ENCODE data around the gene KCNG2.
A peak's percentile ranks its signal among the peaks of the same experiment; 100 is the strongest.

Gene KCNG2

DNA sequence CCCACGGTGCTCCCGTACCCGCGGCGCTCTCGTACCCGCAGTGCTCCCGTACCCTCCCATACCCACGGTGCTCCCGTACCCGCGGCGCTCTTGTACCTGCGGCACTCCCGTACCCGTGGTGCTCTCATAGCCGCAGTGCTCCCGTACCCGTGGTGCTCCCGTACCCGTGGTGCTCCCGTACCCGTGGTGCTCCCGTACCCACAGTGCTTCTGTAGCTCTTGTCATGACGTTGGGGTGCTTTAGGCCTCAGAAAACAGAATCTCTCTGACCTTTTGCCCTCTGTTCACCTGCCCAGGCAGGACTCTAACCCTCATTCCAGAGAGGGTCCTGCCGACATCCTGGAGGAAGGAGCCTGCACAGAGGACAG is 118.4 kb downstream of the KCNG2 start:
- Mint-ChIP-seq H3K9me3 (peaks cover 7% of the 10 kb centered on the region), H3K36me3 (peaks cover 55% of the 10 kb centered on the region), H3K27ac (peak overlapping the region; percentile 65), H3K4me1 (peaks cover 24% of the 10 kb centered on the region), H3K4me3 (no peak overlapping the region), H3K27me3 (no peaks in the 10 kb centered on the region)
- CTCF ChIA-PET, result no interaction called here
- no peak for DNase-seq

DNA sequence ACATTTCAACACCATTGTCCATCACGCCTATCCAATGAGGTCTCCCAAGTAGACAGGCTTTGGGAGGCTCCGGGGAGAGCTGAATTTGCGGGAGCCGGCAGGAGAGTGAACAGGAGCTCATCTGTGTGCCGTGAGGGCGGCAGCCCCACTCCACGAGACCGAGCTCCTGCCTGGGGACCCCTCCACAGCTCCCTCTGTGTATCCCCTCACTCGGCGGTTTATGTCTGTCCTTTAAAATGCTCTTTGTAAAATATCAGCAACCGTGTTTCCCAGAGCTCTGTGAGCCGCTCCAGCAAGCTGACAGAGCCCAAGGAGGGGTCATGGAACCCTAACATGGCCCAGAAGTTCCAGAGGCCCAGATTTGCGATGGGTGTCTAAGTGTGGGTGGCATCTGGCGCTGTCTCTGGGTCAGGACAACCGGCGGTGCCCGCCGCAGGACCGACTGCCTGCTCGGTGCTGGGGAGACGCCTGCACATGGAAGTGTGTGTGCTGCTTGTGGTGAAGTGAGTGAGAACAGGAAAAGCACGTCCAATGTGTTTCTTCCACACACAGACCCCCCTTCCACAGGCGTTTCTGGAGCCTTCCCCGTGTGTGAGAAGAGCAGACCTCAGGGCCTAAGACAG is 118.9 kb downstream of the KCNG2 start:
- H3K4me1 Mint-ChIP-seq, result peaks cover 24% of the 10 kb centered on the region
- CTCF ChIA-PET, result no interaction called here
- no peak overlapping the region for H3K4me3 Mint-ChIP-seq
- no peak for DNase-seq
- no peak overlapping the region for H3K27ac Mint-ChIP-seq
- H3K27me3 Mint-ChIP-seq, result no peaks in the 10 kb centered on the region
- H3K9me3 Mint-ChIP-seq, result peaks cover 7% of the 10 kb centered on the region
- peaks cover 55% of the 10 kb centered on the region for H3K36me3 Mint-ChIP-seq

DNA sequence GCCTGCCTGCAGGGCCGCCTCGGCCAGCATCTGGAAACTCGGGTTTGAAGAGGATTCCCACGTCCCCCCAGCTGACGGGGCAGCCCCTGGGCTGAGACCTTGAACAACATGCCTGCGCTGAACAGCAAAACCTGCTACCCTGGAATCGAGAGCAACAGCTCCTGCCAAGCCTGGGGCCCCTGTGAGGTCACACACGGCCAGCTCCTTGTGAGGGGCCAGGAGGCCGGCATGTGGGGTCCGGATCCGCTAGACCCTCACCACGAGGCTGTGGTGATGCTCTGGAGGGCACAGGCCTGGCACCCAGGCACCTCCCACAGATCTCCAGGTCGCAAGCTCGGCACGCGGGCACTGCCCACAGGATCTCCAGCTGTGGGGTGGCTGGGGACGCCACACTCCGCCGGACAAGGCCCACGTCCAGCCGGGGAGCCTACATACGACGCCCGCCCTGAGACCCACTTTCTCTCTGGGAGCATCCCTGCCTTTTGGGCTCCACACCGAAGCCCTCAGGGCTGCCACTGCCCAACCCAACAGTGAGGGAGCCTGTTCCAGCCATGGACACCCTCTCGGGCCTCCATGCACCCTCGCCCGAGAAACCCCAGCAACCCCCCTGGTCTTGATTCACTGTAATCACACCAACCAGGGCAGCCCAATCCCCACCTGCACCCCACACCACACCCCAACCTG is 119.6 kb downstream of the KCNG2 start:
- Mint-ChIP-seq H3K4me3 (no peak overlapping the region), H3K27me3 (no peaks in the 10 kb centered on the region), H3K9me3 (peaks cover 9% of the 10 kb centered on the region), H3K36me3 (peaks cover 58% of the 10 kb centered on the region), H3K4me1 (peaks cover 21% of the 10 kb centered on the region), H3K27ac (no peak overlapping the region)
- CTCF ChIA-PET, result no interaction called here
- DNase-seq, result no peak

DNA sequence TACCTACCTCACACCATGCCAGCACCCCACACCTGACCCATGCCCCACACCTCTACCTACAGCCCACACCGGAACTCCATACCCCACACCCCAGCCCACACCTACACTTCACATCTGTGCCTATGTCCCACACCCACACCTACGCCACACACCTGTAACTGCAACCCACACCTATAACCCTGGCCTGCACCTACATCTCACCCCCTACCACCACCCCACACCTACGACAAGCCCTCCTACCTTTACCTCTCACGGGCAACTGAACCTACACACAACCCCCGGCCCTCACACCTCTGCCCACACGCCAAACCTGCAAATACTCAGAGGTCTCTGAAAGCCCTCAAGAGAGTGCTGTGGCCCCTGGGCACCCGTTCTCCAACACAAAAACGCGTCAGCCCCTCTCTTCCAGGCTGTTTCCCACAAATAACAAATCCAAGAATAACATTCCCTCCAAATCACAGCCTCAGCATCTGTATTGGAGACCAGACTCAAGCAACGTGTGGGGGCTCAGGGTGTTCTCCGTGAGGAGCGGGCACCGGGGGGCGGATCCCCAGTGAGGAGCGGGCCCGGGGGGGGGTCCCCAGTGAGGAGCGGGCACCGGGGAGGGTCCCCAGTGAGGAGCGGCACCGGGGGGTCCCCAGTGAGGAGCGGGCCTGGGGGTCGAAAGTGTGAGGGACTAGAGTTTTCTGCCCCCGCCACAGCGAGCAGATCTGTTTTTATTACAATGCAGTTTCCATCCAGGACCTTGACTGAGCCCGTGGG is 120.3 kb downstream of the KCNG2 start:
- Mint-ChIP-seq H3K27me3 (no peaks in the 10 kb centered on the region), H3K36me3 (peaks cover 59% of the 10 kb centered on the region), H3K4me1 (peaks cover 15% of the 10 kb centered on the region), H3K27ac (no peak overlapping the region), H3K9me3 (peaks cover 9% of the 10 kb centered on the region), H3K4me3 (no peak overlapping the region)
- CTCF ChIA-PET, result no interaction called here
- no peak for DNase-seq

DNA sequence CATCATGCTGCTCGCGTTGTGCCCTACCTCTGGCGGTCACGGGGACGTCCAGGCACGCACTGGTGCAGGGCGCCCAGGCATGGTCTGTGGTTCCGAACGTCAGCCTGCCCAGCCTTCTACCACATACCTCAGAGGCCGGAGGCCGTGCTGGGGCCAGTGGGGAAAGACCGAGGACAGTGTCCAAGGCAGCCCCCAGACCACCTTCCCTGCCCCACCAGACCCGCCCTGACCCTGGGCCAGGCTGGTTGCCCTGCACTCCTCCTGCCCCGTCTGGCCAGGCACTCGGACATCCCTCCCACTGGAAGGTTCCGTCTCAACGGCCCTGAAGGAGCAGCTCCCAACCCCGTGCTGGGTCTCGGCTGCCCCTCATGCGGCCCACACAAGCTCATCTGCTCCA is 120.9 kb downstream of the KCNG2 start:
- peaks cover 55% of the 10 kb centered on the region for H3K36me3 Mint-ChIP-seq
- H3K27me3 Mint-ChIP-seq, result no peaks in the 10 kb centered on the region
- no peak overlapping the region for H3K27ac Mint-ChIP-seq
- H3K9me3 Mint-ChIP-seq, result peaks cover 9% of the 10 kb centered on the region
- DNase-seq, result no peak
- CTCF ChIA-PET, result no interaction called here
- H3K4me1 Mint-ChIP-seq, result peaks cover 9% of the 10 kb centered on the region
- no peak overlapping the region for H3K4me3 Mint-ChIP-seq

DNA sequence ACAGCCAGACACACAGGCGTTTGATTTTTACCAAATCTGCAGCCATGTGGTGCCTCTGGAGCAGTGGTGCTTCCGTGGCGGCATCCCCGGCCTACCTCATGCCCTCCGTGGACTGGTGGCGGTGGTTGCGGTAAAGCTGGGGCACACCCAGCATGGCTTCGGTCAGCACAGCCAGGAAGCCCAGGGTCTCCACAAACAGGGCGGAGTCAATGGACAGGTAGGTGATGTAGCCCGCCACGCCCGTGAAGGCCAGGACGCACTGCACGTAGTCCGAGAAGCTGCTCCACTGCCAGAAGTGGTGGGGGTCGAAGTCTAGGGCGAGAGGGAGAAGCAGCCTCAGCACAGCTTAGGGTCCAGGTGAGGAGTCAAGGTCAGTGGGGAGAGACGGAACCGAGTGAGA is 121.4 kb downstream of the KCNG2 start:
- no peak for DNase-seq
- no peak overlapping the region for H3K27ac Mint-ChIP-seq
- no peaks in the 10 kb centered on the region for H3K27me3 Mint-ChIP-seq
- peaks cover 55% of the 10 kb centered on the region for H3K36me3 Mint-ChIP-seq
- H3K9me3 Mint-ChIP-seq, result peaks cover 9% of the 10 kb centered on the region
- CTCF ChIA-PET, result no interaction called here
- H3K4me3 Mint-ChIP-seq, result no peak overlapping the region
- H3K4me1 Mint-ChIP-seq, result peaks cover 4% of the 10 kb centered on the region

DNA sequence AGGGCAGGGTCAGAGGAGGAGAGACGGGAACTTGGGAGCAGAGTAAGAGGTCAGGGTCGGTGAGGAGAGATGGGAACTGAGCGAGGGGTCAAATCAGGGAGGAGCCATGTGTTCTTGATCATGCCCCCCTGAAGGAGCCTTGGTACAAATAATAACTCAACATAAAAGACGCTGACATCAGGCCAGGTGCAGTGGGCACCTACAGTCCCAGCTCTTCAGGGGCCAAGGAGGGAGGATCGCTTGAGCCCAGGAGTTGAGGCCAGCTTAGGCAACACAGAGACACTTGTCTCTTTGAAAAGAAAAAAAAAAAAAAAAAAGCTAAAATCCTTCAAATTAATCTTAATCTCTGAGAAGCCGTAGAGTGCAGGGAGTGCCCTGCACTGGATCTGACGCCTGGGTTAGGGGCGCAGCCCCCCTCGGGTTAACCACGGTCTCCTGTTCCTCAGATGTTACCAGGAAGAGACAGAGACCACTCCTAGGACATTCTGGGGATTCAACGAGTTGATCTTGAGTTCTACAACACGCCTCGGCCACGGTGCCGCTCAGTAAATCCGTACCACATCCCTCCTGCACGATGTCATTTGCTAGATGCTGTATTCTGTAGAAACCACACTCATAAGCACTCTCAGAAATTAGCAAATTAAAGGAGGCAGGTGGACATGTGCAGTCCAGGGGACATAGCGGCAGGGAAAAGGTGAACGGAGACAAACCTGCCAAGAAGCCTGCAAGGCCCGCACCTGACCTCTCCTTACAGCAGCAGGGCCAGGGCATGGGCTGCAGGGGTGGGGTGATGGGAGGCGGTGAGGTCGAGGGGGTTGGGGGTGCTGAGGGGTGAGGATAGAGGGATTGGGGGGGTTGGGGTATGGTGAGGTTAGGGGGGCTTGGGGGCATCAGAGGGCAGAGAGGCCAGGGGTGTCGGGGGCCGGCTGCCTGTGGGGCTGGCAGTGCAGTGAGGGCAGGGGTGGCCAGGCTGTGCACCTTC is 124.5 kb downstream of the KCNG2 start:
- CTCF ChIA-PET, result interaction anchor here (0.6 kb wide), 1 partner anchor 9 kb away, joined by 3 read pairs; no protein-coding TSS in a partner anchor
- Mint-ChIP-seq H3K27me3 (no peaks in the 10 kb centered on the region), H3K4me1 (no peaks in the 10 kb centered on the region), H3K9me3 (peaks cover 2% of the 10 kb centered on the region), H3K27ac (no peak overlapping the region), H3K36me3 (peaks cover 43% of the 10 kb centered on the region), H3K4me3 (no peak overlapping the region)
- DNase-seq, result no peak

DNA sequence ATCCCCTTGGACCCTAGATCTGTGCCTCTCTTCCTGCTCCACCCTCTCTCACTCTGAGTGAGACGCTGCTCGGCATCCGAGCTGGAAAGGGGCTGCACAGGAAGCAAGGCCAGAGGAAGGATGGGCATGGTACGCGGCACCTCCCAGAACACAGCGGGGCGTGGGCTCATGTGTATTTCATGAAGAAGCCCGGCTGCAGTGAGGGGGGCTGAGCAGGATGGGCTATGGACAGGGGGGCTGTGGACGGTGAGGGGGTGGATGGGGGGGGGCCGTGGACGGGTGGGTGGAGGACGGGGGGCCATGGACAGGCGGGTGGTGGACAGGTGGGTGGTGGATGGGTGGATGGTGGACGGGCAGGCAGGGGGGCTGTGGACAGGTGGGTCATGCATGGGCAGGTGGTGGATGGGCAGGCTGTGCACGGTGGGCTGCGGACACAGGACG is 125.3 kb downstream of the KCNG2 start:
- no peak for DNase-seq
- H3K9me3 Mint-ChIP-seq, result peaks cover 2% of the 10 kb centered on the region
- no peaks in the 10 kb centered on the region for H3K27me3 Mint-ChIP-seq
- CTCF ChIA-PET, result no interaction called here
- no peaks in the 10 kb centered on the region for H3K4me1 Mint-ChIP-seq
- no peak overlapping the region for H3K4me3 Mint-ChIP-seq
- peaks cover 40% of the 10 kb centered on the region for H3K36me3 Mint-ChIP-seq
- no peak overlapping the region for H3K27ac Mint-ChIP-seq

DNA sequence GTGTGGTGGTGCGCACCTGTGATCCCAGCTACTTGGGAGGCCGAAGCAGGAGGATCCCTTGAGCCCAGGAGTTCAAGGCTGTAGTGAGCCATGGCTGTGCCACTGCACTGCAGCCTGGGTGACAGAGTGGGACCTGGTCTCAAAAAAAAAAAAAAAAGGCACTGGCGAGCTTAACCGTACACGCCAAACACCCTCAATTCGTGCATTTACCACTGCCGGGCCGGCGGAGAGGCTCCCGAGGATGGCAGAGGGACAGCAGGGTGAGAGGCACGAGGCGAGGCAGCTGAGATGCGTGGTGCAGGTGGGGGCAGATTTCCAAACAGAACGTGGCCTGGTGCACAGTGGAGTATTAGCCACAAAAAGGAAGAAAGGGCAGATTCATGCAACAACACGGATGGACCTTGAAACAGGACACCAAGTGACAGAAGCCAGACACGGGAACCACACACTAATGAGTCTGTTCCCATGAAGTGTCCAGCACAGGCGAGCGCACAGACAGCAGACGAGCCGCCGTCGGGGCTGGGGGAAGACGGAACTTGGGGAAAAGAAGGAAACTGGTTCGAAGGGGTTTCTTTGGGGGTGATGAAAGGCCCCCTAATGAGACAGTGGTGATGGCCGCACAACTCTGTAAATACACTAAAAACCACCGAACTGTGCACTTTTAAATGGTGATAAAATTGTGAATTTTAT is 126.3 kb downstream of the KCNG2 start:
- DNase-seq, result no peak
- CTCF ChIA-PET, result interaction anchor here (0.6 kb wide), 1 partner anchor 233 kb away, joined by 3 read pairs; no protein-coding TSS in a partner anchor
- peaks cover 42% of the 10 kb centered on the region for H3K36me3 Mint-ChIP-seq
- H3K27ac Mint-ChIP-seq, result no peak overlapping the region
- no peak overlapping the region for H3K4me3 Mint-ChIP-seq
- no peaks in the 10 kb centered on the region for H3K4me1 Mint-ChIP-seq
- no peaks in the 10 kb centered on the region for H3K27me3 Mint-ChIP-seq
- H3K9me3 Mint-ChIP-seq, result peaks cover 11% of the 10 kb centered on the region

DNA sequence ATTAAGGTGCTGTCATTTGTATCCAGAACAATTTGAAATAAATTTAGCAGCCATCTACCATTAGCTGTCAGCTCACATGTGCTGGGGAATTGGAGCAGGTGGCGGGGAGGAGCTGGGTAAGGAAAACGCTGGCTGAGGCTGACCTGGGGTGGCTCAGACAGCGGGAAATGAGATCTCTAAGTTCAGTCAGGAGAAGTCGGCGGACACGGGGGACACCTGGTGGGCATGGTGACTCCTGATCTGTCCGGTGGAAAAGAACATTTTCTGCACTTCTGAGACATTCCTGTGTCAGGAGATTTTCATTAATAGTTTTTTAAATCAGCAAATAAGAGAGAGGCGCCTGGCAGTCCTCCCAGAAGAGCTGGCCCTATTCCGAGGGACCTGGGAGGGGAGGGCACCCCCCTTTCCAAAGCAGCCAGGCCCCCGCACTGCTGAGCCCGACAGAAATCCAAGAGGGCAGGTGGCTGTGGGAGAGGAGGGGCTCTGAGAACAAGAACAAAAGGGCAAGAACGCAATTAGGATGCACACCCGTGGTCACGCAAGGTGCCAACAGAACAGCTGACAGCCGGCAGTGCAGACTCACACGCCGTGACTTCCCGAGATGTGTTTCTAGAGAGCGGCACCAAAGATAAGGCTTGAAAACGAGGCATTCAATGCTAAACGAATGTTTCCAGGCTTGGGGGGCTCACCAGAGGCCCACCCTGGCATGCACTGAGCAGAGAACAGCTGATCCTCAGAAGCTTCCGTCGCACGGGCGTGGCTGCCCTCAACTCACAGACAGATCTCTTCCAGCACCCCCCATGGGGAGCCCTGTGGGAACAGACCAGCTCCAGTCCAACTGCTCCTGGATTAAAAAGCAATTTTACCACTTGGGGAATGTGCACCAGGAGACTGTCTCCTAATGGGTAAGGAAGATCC is 127.3 kb downstream of the KCNG2 start:
- CTCF ChIA-PET, result no interaction called here
- Mint-ChIP-seq H3K4me3 (no peak overlapping the region), H3K36me3 (peaks cover 50% of the 10 kb centered on the region), H3K9me3 (peaks cover 21% of the 10 kb centered on the region), H3K27ac (no peak overlapping the region), H3K4me1 (no peaks in the 10 kb centered on the region), H3K27me3 (no peaks in the 10 kb centered on the region)
- no peak for DNase-seq

DNA sequence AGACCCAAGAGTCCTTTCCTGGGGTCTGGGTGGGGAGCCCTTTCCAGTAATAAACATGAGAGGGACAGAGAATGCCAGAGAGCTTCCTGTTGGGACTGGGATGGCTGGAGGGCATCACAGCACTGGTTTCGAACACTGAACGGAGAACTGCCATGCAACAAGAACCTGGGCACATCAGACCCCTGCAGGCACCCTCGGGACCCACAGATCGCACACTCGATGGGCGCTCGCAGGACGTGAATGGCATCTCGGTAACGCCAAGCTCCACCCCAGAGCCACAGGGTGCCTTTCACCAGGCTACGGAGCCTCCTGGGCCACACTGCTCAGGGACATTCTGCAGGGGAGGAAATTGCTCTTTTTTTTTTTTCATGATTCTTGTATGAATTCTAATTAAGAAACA is 128.6 kb downstream of the KCNG2 start:
- H3K4me3 Mint-ChIP-seq, result no peak overlapping the region
- peaks cover 27% of the 10 kb centered on the region for H3K9me3 Mint-ChIP-seq
- CTCF ChIA-PET, result no interaction called here
- H3K36me3 Mint-ChIP-seq, result peaks cover 55% of the 10 kb centered on the region
- no peaks in the 10 kb centered on the region for H3K27me3 Mint-ChIP-seq
- no peaks in the 10 kb centered on the region for H3K4me1 Mint-ChIP-seq
- DNase-seq, result no peak
- no peak overlapping the region for H3K27ac Mint-ChIP-seq

DNA sequence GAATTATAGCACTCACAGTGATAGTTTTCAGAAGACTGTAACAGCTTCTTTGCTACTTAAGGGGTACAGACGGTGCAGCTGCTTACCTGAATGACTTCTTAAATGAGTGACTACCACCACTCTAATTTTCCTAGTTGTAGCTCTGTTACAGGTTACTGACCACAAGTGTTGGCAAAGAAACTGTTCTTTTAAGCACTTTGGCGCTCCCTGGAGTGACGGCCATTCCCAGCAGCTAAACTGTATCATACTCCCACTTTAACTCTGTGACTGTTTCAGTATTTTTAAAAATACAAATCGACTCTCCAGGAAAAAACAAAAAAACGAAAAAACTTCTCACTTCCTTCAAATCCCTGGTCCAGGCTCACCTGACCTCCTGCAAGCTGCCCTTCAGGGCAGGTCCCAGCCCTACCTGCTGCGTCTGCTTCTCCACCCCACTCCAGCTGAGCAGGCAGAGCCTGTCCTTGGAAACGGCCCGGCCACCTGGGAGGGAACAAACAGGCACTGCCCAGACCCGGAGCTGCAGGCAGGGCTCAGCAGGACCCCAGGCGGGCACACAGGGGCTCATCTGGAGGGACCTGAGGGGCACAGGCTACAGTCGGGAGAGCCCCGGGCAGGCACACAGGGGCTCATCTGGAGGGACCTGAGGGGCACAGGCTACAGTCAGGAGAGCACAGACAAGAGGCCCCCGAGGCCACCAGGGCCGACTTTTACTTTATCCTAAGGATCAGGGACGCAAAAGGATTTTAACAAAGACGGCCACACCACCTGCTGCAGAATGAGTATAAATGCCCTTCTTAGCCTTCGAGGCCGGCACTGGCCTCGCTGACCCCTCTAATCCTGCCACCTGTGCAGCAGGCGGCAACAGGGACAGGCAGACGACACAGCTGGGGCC is 129.2 kb downstream of the KCNG2 start:
- Mint-ChIP-seq H3K9me3 (peaks cover 29% of the 10 kb centered on the region), H3K36me3 (peaks cover 55% of the 10 kb centered on the region), H3K4me3 (no peak overlapping the region), H3K4me1 (no peaks in the 10 kb centered on the region), H3K27me3 (no peaks in the 10 kb centered on the region), H3K27ac (no peak overlapping the region)
- CTCF ChIA-PET, result no interaction called here
- DNase-seq, result no peak
